HepG2 (cell line): Measurements from ENCODE around the gene ABCF1. TPM values are rescaled to one million over a fixed set of nuclear protein-coding genes. Genes with fewer than 3 reads are reported as not detected.

ENCODE experiments used
- CBX2 ChIP-seq, 2 experiments: fragments of 200-600 bp in 1 of 2; sonication (generic); formaldehyde crosslinking in 1 of 2; IDR thresholded peaks; 2 replicates each; pipeline versions ENCODE4 v1.7.0 to v1.8.1; 2018 to 2022; ENCODE audit warnings: low read depth in 2 of 2, low read length in 1 of 2, mild to moderate bottlenecking in 1 of 2, missing genetic modification reagents in 1 of 2
- FOXJ3 ChIP-seq: sonication (generic); formaldehyde crosslinking; IDR thresholded peaks from 2 replicates; pipeline ENCODE4 v1.4.0; 2020; ENCODE audit warnings: missing genetic modification reagents, mild to moderate bottlenecking, borderline replicate concordance
- HES4 ChIP-seq: sonication (generic); formaldehyde crosslinking; IDR thresholded peaks from 2 replicates; pipeline ENCODE4 v1.9.0; 2021; ENCODE audit warnings: mild to moderate bottlenecking, missing genetic modification reagents, borderline replicate concordance
- HMG20A ChIP-seq: IDR thresholded peaks from 2 replicates; pipeline ENCODE4 v1.6.1; 2016; ENCODE audit warnings: borderline replicate concordance
- HNF4A ChIP-seq: sonication (generic); formaldehyde crosslinking; IDR thresholded peaks from 2 replicates; pipeline ENCODE4 v1.4.0; 2020; ENCODE audit warnings: missing genetic modification reagents
- KDM6A ChIP-seq: IDR thresholded peaks from 2 replicates; pipeline ENCODE4 v1.6.1; 2016; ENCODE audit warnings: low read depth
- KLF6 ChIP-seq: IDR thresholded peaks from 2 replicates; pipeline ENCODE4 v1.8.0; 2016; ENCODE audit warnings: missing biosample characterization, missing genetic modification reagents
- MTA3 ChIP-seq: sonication (generic); formaldehyde crosslinking; IDR thresholded peaks from 2 replicates; pipeline ENCODE4 v1.4.0; 2020; ENCODE audit warnings: missing genetic modification reagents
- RFXAP ChIP-seq: sonication (generic); formaldehyde crosslinking; IDR thresholded peaks from 2 replicates; pipeline ENCODE4 v1.4.0; 2020; ENCODE audit warnings: missing genetic modification reagents, borderline replicate concordance
- SIN3A ChIP-seq: IDR thresholded peaks from 2 replicates; pipeline ENCODE4 v1.6.1; 2011; ENCODE audit warnings: low read depth, mild to moderate bottlenecking, control low read depth, low read length, borderline replicate concordance
- ZBTB7B ChIP-seq: sonication (generic); formaldehyde crosslinking; IDR thresholded peaks from 2 replicates; pipeline ENCODE4 v1.4.0; 2020; ENCODE audit warnings: missing genetic modification reagents
- ZNF251 ChIP-seq: sonication (generic); formaldehyde crosslinking; IDR thresholded peaks from 2 replicates; pipeline ENCODE4 v1.9.0; 2021; ENCODE audit warnings: mild to moderate bottlenecking, missing genetic modification reagents
- ZNF292 ChIP-seq: sonication (generic); formaldehyde crosslinking; IDR thresholded peaks from 2 replicates; pipeline ENCODE4 v1.8.1; 2022; ENCODE audit warnings: mild to moderate bottlenecking, low read depth, missing genetic modification reagents, borderline replicate concordance
- ZNF337 ChIP-seq: sonication (generic); formaldehyde crosslinking; IDR thresholded peaks from 2 replicates; pipeline ENCODE4 v1.5.1; 2020; ENCODE audit warnings: missing genetic modification reagents, low read depth, mild to moderate bottlenecking, borderline replicate concordance
- polyA plus RNA-seq, 8 experiments: library from polyadenylated mRNA; depleted of rRNA in 3 of 8; stranded (reverse) in 7 of 8; unstranded in 1 of 8; fragments of >200 nt; fragmentation: Illumina TruSeq in 4 of 8; extraction: Trizol in 4 of 8; gene quantifications; 2 replicates each; pipeline versions ENCODE4 v1.2.1 to v1.2.3, GENCODE V29; 2011 to 2016; ENCODE audit warnings: low read depth in 4 of 8, missing spikeins in 1 of 8, mixed read lengths in 1 of 8; ENCODE audit not compliant: insufficient read depth in 1 of 8
- total RNA-seq, 5 experiments: library from RNA; depleted of rRNA; stranded (reverse); fragments of >200 nt; fragmentation: Illumina TruSeq; extraction: Trizol; gene quantifications; 2 replicates each; pipeline ENCODE4 v1.2.3, GENCODE V29; 2016; ENCODE audit warnings: low read depth in 1 of 5
- TF ChIP-seq, protein P1 (sequence below), 2 experiments: fragments of 450-650 bp in 1 of 2; sonication (generic) in 1 of 2; formaldehyde crosslinking; IDR thresholded peaks; 2 replicates each; pipeline versions ENCODE4 v1.5.0 to v1.8.0; 2020 to 2022; ENCODE audit warnings: mild to moderate bottlenecking in 1 of 2, missing genetic modification reagents in 1 of 2
- TF ChIP-seq, protein P2 (sequence below): sonication (generic); formaldehyde crosslinking; IDR thresholded peaks from 2 replicates; pipeline ENCODE4 v1.4.0; 2020; ENCODE audit warnings: missing genetic modification reagents
- TF ChIP-seq, protein P3 (sequence below): sonication (generic); formaldehyde crosslinking; IDR thresholded peaks from 2 replicates; pipeline ENCODE4; 2020; ENCODE audit warnings: missing genetic modification reagents, mild to moderate bottlenecking, borderline replicate concordance
- TF ChIP-seq, protein P4 (sequence below): IDR thresholded peaks from 2 replicates; pipeline ENCODE4 v1.6.1; 2018; ENCODE audit warnings: missing genetic modification reagents
- TF ChIP-seq, protein P5 (sequence below): IDR thresholded peaks from 2 replicates; pipeline ENCODE4 v1.6.1; 2018; ENCODE audit warnings: missing genetic modification reagents, mild to moderate bottlenecking, missing compliant biosample characterization

Gene ABCF1
- total and polyA plus RNA-seq, 2 of the 13 experiments (the other 11 are each of a cell fraction or from before 2014, with no cell fraction given): 25.4 to 98.9 TPM

DNA sequence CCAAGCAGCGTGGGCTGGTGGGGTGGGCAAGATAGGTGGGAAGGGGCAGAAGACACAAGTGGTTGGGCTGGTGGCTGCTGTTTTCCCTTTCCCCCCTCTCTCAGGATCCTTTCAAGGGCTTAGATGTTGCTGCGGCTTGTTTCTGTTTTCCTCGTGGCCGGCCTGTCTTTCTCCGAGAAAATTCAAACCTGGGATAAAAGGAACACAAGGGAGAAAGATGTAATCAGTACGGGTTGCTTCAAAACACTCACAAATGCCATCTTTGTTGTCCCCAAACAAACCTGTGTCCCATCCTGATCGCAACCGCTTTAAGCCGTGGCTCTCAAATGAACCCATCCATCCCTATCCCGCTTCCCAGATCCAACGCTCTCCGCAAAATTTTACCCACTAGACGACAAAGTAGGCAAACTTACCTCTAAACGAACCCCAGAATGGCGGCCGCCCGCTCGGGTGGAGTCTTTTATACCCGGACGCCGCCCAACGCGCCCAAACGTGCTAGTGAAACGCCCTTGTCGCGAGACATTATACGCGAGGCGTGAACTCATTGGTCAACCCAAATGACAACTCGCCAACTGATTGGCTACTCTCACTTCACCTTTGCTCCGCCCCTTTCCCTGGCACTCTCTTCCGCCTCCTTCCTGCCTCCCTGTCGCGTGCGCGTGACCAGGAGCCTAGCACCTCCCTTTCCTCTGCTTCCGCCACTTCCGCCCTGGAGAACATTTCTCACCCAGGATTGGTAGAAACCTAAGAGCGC is 45.7 kb downstream of the ABCF1 start, which contains the start of gene PPP1R10 (continued):
- TF ChIP-seq, protein P1, sequence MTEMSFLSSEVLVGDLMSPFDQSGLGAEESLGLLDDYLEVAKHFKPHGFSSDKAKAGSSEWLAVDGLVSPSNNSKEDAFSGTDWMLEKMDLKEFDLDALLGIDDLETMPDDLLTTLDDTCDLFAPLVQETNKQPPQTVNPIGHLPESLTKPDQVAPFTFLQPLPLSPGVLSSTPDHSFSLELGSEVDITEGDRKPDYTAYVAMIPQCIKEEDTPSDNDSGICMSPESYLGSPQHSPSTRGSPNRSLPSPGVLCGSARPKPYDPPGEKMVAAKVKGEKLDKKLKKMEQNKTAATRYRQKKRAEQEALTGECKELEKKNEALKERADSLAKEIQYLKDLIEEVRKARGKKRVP (CRISPR knock-in tag; IDR thresholded peaks at IDR 0.05): peak in 1 of 2 experiments; percentile 62; a peak in 3 of 4 replicates
- no peak for TF ChIP-seq KDM6A (CRISPR knock-in tag)
- TF ChIP-seq MTA3: no peak
- TF ChIP-seq HNF4A (CRISPR knock-in tag): no peak
- TF ChIP-seq, protein P2, sequence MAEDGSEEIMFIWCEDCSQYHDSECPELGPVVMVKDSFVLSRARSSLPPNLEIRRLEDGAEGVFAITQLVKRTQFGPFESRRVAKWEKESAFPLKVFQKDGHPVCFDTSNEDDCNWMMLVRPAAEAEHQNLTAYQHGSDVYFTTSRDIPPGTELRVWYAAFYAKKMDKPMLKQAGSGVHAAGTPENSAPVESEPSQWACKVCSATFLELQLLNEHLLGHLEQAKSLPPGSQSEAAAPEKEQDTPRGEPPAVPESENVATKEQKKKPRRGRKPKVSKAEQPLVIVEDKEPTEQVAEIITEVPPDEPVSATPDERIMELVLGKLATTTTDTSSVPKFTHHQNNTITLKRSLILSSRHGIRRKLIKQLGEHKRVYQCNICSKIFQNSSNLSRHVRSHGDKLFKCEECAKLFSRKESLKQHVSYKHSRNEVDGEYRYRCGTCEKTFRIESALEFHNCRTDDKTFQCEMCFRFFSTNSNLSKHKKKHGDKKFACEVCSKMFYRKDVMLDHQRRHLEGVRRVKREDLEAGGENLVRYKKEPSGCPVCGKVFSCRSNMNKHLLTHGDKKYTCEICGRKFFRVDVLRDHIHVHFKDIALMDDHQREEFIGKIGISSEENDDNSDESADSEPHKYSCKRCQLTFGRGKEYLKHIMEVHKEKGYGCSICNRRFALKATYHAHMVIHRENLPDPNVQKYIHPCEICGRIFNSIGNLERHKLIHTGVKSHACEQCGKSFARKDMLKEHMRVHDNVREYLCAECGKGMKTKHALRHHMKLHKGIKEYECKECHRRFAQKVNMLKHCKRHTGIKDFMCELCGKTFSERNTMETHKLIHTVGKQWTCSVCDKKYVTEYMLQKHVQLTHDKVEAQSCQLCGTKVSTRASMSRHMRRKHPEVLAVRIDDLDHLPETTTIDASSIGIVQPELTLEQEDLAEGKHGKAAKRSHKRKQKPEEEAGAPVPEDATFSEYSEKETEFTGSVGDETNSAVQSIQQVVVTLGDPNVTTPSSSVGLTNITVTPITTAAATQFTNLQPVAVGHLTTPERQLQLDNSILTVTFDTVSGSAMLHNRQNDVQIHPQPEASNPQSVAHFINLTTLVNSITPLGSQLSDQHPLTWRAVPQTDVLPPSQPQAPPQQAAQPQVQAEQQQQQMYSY (CRISPR knock-in tag): no peak
- TF ChIP-seq SIN3A: peak; percentile 95
- no peak for TF ChIP-seq CBX2 (IDR thresholded peaks at IDR 0.05; ENCODE audit: low read depth, low read length)
- no peak for TF ChIP-seq CBX2 (CRISPR knock-in tag; IDR thresholded peaks at IDR 0.05; ENCODE audit: low read depth)
- no peak for TF ChIP-seq RFXAP (CRISPR knock-in tag)
- TF ChIP-seq, protein P3, sequence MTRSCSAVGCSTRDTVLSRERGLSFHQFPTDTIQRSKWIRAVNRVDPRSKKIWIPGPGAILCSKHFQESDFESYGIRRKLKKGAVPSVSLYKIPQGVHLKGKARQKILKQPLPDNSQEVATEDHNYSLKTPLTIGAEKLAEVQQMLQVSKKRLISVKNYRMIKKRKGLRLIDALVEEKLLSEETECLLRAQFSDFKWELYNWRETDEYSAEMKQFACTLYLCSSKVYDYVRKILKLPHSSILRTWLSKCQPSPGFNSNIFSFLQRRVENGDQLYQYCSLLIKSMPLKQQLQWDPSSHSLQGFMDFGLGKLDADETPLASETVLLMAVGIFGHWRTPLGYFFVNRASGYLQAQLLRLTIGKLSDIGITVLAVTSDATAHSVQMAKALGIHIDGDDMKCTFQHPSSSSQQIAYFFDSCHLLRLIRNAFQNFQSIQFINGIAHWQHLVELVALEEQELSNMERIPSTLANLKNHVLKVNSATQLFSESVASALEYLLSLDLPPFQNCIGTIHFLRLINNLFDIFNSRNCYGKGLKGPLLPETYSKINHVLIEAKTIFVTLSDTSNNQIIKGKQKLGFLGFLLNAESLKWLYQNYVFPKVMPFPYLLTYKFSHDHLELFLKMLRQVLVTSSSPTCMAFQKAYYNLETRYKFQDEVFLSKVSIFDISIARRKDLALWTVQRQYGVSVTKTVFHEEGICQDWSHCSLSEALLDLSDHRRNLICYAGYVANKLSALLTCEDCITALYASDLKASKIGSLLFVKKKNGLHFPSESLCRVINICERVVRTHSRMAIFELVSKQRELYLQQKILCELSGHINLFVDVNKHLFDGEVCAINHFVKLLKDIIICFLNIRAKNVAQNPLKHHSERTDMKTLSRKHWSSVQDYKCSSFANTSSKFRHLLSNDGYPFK (CRISPR knock-in tag): peak; percentile 100
- no peak; the same call in 1 of the 2 replicates for TF ChIP-seq ZNF337 (CRISPR knock-in tag)
- no peak for TF ChIP-seq HMG20A (CRISPR knock-in tag)
- TF ChIP-seq, protein P4, sequence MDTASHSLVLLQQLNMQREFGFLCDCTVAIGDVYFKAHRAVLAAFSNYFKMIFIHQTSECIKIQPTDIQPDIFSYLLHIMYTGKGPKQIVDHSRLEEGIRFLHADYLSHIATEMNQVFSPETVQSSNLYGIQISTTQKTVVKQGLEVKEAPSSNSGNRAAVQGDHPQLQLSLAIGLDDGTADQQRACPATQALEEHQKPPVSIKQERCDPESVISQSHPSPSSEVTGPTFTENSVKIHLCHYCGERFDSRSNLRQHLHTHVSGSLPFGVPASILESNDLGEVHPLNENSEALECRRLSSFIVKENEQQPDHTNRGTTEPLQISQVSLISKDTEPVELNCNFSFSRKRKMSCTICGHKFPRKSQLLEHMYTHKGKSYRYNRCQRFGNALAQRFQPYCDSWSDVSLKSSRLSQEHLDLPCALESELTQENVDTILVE (CRISPR knock-in tag): peak; percentile 93
- TF ChIP-seq, protein P5, sequence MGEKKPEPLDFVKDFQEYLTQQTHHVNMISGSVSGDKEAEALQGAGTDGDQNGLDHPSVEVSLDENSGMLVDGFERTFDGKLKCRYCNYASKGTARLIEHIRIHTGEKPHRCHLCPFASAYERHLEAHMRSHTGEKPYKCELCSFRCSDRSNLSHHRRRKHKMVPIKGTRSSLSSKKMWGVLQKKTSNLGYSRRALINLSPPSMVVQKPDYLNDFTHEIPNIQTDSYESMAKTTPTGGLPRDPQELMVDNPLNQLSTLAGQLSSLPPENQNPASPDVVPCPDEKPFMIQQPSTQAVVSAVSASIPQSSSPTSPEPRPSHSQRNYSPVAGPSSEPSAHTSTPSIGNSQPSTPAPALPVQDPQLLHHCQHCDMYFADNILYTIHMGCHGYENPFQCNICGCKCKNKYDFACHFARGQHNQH: peak; percentile 84
- 0 out of 2 replicates have a peak, but pooled peaks have one; percentile 44 for TF ChIP-seq ZNF251 (CRISPR knock-in tag)
- TF ChIP-seq HES4 (CRISPR knock-in tag): no peak
- no peak for TF ChIP-seq ZNF292 (CRISPR knock-in tag)
- TF ChIP-seq FOXJ3: 0 out of 2 replicates have a peak, but pooled peaks have one; percentile 64
- TF ChIP-seq KLF6 (CRISPR knock-in tag): peak; percentile 100
- TF ChIP-seq ZBTB7B: peak; percentile 44; the same call in 1 of the 2 replicates
